ENCODE measurements around the gene UMAD1. TPM values are rescaled to one million over a fixed set of nuclear protein-coding genes. Genes with fewer than 3 reads are reported as not detected.

The UMAD1 gene
- polyA plus RNA-seq, 3 donors from 2014 or later: 16.9 to 21.8 (median 17.2) TPM

DNA sequence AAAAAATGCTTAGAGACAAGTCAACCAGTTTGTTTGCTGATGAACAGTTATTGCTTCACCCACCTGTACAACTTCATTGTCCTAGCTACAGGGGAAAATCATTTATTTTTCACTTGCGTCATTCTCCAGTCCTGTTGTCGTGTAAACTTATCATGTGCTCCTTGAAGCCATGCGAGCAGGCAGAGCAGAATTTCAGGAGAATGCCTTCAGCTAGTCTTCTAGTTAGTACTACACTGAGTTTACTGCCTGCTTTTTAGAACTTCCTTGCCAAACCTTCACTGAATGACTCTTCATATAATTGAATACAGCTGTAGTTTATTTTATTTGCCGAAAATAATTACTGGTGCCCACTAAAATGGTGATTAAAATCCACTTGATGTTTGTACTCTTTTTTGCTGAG lies 62.3 kb downstream of the UMAD1 start:
- no peak overlapping the region for H3K27ac Mint-ChIP-seq
- no peak overlapping the region for H3K4me3 Mint-ChIP-seq
- H3K4me1 Mint-ChIP-seq: peaks cover 19 to 38% of the 10 kb centered on the region in 2 donors
- DNase-seq: no peak
- H3K27me3 Mint-ChIP-seq (ENCODE audit: low read depth in 3 of 3): no peaks in the 10 kb centered on the region
- no peaks in the 10 kb centered on the region for H3K36me3 Mint-ChIP-seq
- H3K9me3 Mint-ChIP-seq: no peaks in the 10 kb centered on the region

- Mint-ChIP-seq H3K4me1 (peaks cover 19 to 32% of the 10 kb centered on the region in 2 donors), H3K4me3 (no peak overlapping the region), H3K27ac (no peak overlapping the region), H3K36me3 (no peaks in the 10 kb centered on the region), H3K27me3 (ENCODE audit: low read depth in 3 of 3) (no peaks in the 10 kb centered on the region), H3K9me3 (no peaks in the 10 kb centered on the region)
- DNase-seq: no peak
Measured at GRCh38 chr7:7703427-7703826, 62.9 kb downstream of the UMAD1 start.

DNA sequence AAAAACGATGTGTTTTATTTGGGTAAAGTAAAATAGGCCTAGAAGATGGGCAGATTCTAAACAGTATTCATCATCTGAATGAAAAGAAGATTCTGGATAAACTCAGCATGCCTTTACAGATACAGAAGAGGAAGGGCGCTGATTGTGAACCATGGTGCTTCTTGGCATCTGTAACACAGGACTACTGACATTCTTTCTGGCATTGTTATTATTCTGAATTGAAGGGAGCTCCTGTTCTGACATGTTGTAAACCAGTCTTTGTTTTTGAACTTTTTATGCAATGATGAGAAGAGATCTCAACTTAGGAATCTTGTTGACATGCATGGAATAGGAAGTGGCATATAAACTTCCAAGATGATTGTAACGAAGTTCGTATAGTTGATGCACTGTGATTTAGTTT lies 64.3 kb downstream of the UMAD1 start:
- Mint-ChIP-seq H3K27ac (no peak overlapping the region), H3K36me3 (no peaks in the 10 kb centered on the region), H3K27me3 (ENCODE audit: low read depth in 3 of 3) (no peaks in the 10 kb centered on the region), H3K4me1 (peaks cover 14 to 23% of the 10 kb centered on the region in 2 donors), H3K4me3 (no peak overlapping the region), H3K9me3 (no peaks in the 10 kb centered on the region)
- no peak for DNase-seq

- DNase-seq: no peak
- Mint-ChIP-seq H3K4me3 (no peak overlapping the region), H3K36me3 (no peaks in the 10 kb centered on the region), H3K27ac (no peak overlapping the region), H3K4me1 (peaks cover 9 to 19% of the 10 kb centered on the region in 2 donors), H3K27me3 (ENCODE audit: low read depth in 3 of 3) (no peaks in the 10 kb centered on the region), H3K9me3 (no peaks in the 10 kb centered on the region)
Measured at GRCh38 chr7:7705318-7705717, 64.8 kb downstream of the UMAD1 start.

DNA sequence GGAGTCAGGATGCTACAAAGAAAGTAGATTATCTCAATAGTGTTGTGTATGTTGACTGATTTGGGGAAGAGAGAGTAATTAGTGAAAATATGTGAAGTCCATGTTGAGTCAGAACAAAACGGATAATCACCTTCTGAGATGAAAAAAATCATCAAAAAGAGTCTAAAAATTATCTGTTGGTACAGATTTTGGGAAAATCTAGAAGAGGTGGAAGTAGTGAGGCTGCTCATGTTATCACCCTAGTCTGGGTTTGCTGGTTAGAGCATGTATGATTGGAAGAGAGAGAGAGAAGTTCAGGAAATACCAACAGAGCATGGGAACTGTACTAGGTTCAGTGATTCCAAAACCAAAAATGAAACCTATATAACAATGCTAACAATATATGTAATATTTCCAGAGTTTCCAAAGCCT lies 65.6 kb downstream of the UMAD1 start:
- no peak for DNase-seq
- H3K27ac Mint-ChIP-seq: no peak overlapping the region
- no peaks in the 10 kb centered on the region for H3K27me3 Mint-ChIP-seq (ENCODE audit: low read depth in 3 of 3)
- H3K4me1 Mint-ChIP-seq: peaks cover 5 to 15% of the 10 kb centered on the region in 2 donors
- H3K36me3 Mint-ChIP-seq: no peaks in the 10 kb centered on the region
- H3K9me3 Mint-ChIP-seq: no peaks in the 10 kb centered on the region
- H3K4me3 Mint-ChIP-seq: no peak overlapping the region

GRCh38 chr7:7706556-7707172 lies 66.1 kb downstream of the UMAD1 start:
- no peaks in the 10 kb centered on the region for H3K9me3 Mint-ChIP-seq
- no peak overlapping the region for H3K4me3 Mint-ChIP-seq
- H3K4me1 Mint-ChIP-seq: peaks cover 4 to 9% of the 10 kb centered on the region in 2 donors
- no peaks in the 10 kb centered on the region for H3K36me3 Mint-ChIP-seq
- no peaks in the 10 kb centered on the region for H3K27me3 Mint-ChIP-seq (ENCODE audit: low read depth in 3 of 3)
- H3K27ac Mint-ChIP-seq: no peak overlapping the region
- no peak for DNase-seq

DNA sequence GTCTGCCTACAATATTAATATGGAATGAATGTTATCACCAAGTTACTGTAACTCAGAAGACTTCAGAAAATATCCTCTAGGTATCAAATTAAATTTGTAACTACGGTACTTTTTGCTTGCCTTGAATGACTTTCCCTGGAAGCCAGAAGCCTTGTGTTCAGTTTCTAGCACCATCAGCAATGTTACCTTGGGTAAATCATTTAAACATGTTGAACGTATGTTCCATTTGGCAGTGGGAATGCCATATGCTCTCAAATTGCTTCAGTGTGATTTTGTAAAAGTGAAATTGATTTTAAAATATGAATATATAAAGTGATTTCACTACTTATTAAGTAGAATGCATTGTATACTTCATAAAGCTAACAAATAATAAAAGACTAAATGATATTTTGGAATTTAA lies 66.7 kb downstream of the UMAD1 start:
- Mint-ChIP-seq H3K9me3 (no peaks in the 10 kb centered on the region), H3K4me3 (no peak overlapping the region), H3K36me3 (no peaks in the 10 kb centered on the region), H3K4me1 (peaks cover 4 to 6% of the 10 kb centered on the region in 2 donors), H3K27me3 (ENCODE audit: low read depth in 3 of 3) (no peaks in the 10 kb centered on the region), H3K27ac (no peak overlapping the region)
- no peak for DNase-seq

- Mint-ChIP-seq H3K4me1 (peaks cover 5 to 6% of the 10 kb centered on the region in 2 donors), H3K4me3 (no peak overlapping the region), H3K9me3 (no peaks in the 10 kb centered on the region), H3K36me3 (no peaks in the 10 kb centered on the region), H3K27me3 (ENCODE audit: low read depth in 3 of 3) (no peaks in the 10 kb centered on the region), H3K27ac (no peak overlapping the region)
- DNase-seq: no peak
Measured at GRCh38 chr7:7707806-7708205, 67.3 kb downstream of the UMAD1 start.

- H3K27ac Mint-ChIP-seq: no peak overlapping the region
- peaks cover 0 to 2% (median 0%) of the 10 kb centered on the region in 3 donors for H3K36me3 Mint-ChIP-seq
- H3K27me3 Mint-ChIP-seq (ENCODE audit: low read depth in 3 of 3): peaks cover 0 to 1% (median 0%) of the 10 kb centered on the region in 3 donors
- no peak overlapping the region for H3K4me3 Mint-ChIP-seq
- no peaks in the 10 kb centered on the region for H3K9me3 Mint-ChIP-seq
- DNase-seq: no peak
- H3K4me1 Mint-ChIP-seq: peaks cover 9 to 18% of the 10 kb centered on the region in 2 donors
Measured at GRCh38 chr7:7709291-7709690, 68.7 kb downstream of the UMAD1 start.

DNA sequence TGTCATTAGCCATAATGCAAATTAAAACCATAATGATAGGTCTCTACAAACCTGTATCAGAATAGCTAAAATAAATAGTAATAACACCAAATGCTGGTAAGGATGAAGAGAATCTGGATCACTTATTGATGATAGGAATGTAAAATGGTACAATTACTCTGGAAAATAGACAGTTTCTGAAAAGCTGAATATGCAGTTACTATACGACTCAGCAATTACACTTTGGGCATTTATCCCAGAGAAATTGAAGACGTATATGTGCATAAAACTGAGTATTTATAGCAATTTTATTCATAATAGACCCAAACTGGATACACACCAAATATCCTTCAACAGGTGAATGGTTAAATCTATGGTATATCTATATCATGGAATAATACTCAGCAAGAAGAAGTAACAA lies 69.9 kb downstream of the UMAD1 start:
- DNase-seq: no peak
- H3K9me3 Mint-ChIP-seq: no peaks in the 10 kb centered on the region
- H3K27ac Mint-ChIP-seq: no peak overlapping the region
- peaks cover 9 to 21% of the 10 kb centered on the region in 2 donors for H3K4me1 Mint-ChIP-seq
- H3K4me3 Mint-ChIP-seq: no peak overlapping the region
- peaks cover 0 to 1% (median 0%) of the 10 kb centered on the region in 3 donors for H3K27me3 Mint-ChIP-seq (ENCODE audit: low read depth in 3 of 3)
- peaks cover 0 to 2% (median 0%) of the 10 kb centered on the region in 3 donors for H3K36me3 Mint-ChIP-seq

- H3K9me3 Mint-ChIP-seq: no peaks in the 10 kb centered on the region
- peaks cover 0 to 1% (median 0%) of the 10 kb centered on the region in 3 donors for H3K27me3 Mint-ChIP-seq (ENCODE audit: low read depth in 3 of 3)
- H3K4me1 Mint-ChIP-seq: peaks cover 6 to 19% of the 10 kb centered on the region in 2 donors
- no peak for DNase-seq
- peaks cover 0 to 2% (median 0%) of the 10 kb centered on the region in 3 donors for H3K36me3 Mint-ChIP-seq
- H3K4me3 Mint-ChIP-seq: peak overlapping the region in 1 of 5 donors; percentile 9
- no peak overlapping the region for H3K27ac Mint-ChIP-seq
Measured at GRCh38 chr7:7713730-7714129, 73.2 kb downstream of the UMAD1 start.

DNA sequence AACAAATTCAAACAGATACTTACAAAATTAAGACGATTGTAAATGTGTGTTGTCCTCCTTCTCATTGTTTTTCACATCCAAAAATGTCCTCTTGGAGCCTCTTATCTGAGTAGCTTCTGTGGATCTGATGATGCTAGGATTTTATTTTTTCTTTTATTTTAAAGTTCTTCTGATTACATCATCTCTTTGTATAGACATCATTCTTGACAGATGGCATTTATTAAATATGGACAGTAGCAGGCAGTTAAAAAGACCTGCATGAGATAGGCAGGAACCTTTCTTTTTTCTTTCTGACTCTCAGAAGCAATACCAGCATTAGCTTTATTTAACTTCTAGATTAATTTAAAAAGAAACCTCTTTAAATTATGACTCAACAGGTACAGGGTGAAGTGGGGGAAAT lies 77.9 kb downstream of the UMAD1 start, which contains the start of gene RPA3:
RPA3 (minus strand) TSS at position 116 of the 400 bp plus-strand sequence. CDS start 78,189 bp downstream, outside the sequence.
- H3K36me3 Mint-ChIP-seq: peaks cover 0 to 3% (median under 1%) of the 10 kb centered on the region in 3 donors

DNA sequence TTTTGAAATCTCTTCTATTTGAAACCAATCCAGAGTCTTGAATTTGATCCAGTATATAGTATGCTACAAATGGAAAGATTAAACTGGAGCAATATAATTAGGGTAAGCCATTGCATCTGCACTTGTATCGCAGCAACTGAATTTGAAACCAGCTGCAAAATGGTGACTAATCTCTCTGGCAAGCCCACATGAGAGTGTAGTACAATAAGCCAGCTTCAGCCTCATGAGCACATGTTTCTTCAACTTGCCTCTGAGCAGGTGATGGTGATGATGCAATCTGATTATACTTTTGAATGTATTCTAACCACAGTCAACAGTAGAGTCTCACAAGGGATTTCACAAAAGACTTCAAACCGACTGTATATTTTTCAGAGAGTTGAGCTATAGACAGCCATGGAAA lies 78.7 kb downstream of the UMAD1 start:
- peaks cover 0 to 15% of the 10 kb centered on the region in 2 donors for H3K4me1 Mint-ChIP-seq
- no peaks in the 10 kb centered on the region for H3K9me3 Mint-ChIP-seq
- DNase-seq: peak in 1 of 3 donors; percentile 8
- H3K27ac Mint-ChIP-seq: peak overlapping the region in 1 of 6 donors; percentile 61
- no peaks in the 10 kb centered on the region for H3K27me3 Mint-ChIP-seq (ENCODE audit: low read depth in 3 of 3)
- peaks cover 0 to 3% (median 0%) of the 10 kb centered on the region in 3 donors for H3K36me3 Mint-ChIP-seq
- no peak overlapping the region for H3K4me3 Mint-ChIP-seq

More for the DNA sequence above, 77.9 kb downstream of the UMAD1 start, which contains the start of gene RPA3:
- Mint-ChIP-seq H3K4me1 (peaks cover under 1 to 23% of the 10 kb centered on the region in 2 donors), H3K27me3 (ENCODE audit: low read depth in 3 of 3) (peaks cover 0 to under 1% (median 0%) of the 10 kb centered on the region in 3 donors), H3K4me3 (no peak within 1 kb of the TSS), H3K9me3 (no peaks in the 10 kb centered on the region), H3K27ac (peak within 1 kb of the TSS in 1 of 6 donors; percentile 61)
- no peak for DNase-seq

- DNase-seq: no peak
- H3K27ac Mint-ChIP-seq: no peak overlapping the region
- H3K9me3 Mint-ChIP-seq: no peaks in the 10 kb centered on the region
- H3K36me3 Mint-ChIP-seq: peaks cover 0 to 3% (median 0%) of the 10 kb centered on the region in 3 donors
- no peaks in the 10 kb centered on the region for H3K27me3 Mint-ChIP-seq (ENCODE audit: low read depth in 3 of 3)
- peaks cover 0 to 12% of the 10 kb centered on the region in 2 donors for H3K4me1 Mint-ChIP-seq
- H3K4me3 Mint-ChIP-seq: no peak overlapping the region
Measured at GRCh38 chr7:7720193-7720592, 79.6 kb downstream of the UMAD1 start.
